Measurements from ENCODE around the gene RGS6.

The RGS6 gene

GRCh38 chr14:72499746-72500145 is 567.5 kb downstream of the RGS6 start:
- no peak for DNase-seq (ENCODE audit: low read depth)

- DNase-seq (ENCODE audit: low read depth), result no peak
Measured at GRCh38 chr14:72500234-72500838, 568.1 kb downstream of the RGS6 start.

- no peak for DNase-seq (ENCODE audit: low read depth)
Measured at GRCh38 chr14:72501439-72501838, 569.2 kb downstream of the RGS6 start.

GRCh38 chr14:72503271-72503670 is 571.0 kb downstream of the RGS6 start:
- no peak for DNase-seq (ENCODE audit: low read depth)

GRCh38 chr14:72503696-72504368 is 571.6 kb downstream of the RGS6 start:
- DNase-seq (ENCODE audit: low read depth), result no peak

GRCh38 chr14:72510566-72510965 is 578.3 kb downstream of the RGS6 start:
- no peak for DNase-seq (ENCODE audit: low read depth)

GRCh38 chr14:72512281-72512680 is 580.1 kb downstream of the RGS6 start:
- DNase-seq (ENCODE audit: low read depth), result no peak

GRCh38 chr14:72512925-72513324 is 580.7 kb downstream of the RGS6 start:
- no peak for DNase-seq (ENCODE audit: low read depth)

- no peak for DNase-seq (ENCODE audit: low read depth)
Measured at GRCh38 chr14:72513346-72513745, 581.1 kb downstream of the RGS6 start.

- no peak for DNase-seq (ENCODE audit: low read depth)
Measured at GRCh38 chr14:72513965-72514659, 581.9 kb downstream of the RGS6 start.

GRCh38 chr14:72514660-72515025 is 582.4 kb downstream of the RGS6 start:
- no peak for DNase-seq (ENCODE audit: low read depth)

- DNase-seq (ENCODE audit: low read depth), result no peak
Measured at GRCh38 chr14:72515779-72516770, 583.8 kb downstream of the RGS6 start.

- no peak for DNase-seq (ENCODE audit: low read depth)
Measured at GRCh38 chr14:72516936-72517700, 584.9 kb downstream of the RGS6 start.

- DNase-seq (ENCODE audit: low read depth), result no peak
Measured at GRCh38 chr14:72517736-72518135, 585.5 kb downstream of the RGS6 start.

GRCh38 chr14:72518809-72519377 is 586.7 kb downstream of the RGS6 start:
- no peak for DNase-seq (ENCODE audit: low read depth)

- DNase-seq (ENCODE audit: low read depth), result no peak
Measured at GRCh38 chr14:72519543-72519942, 587.3 kb downstream of the RGS6 start.

GRCh38 chr14:72521045-72521444 is 588.8 kb downstream of the RGS6 start:
- DNase-seq (ENCODE audit: low read depth), result no peak

GRCh38 chr14:72521968-72522741 is 589.9 kb downstream of the RGS6 start:
- DNase-seq (ENCODE audit: low read depth), result no peak

- no peak for DNase-seq (ENCODE audit: low read depth)
Measured at GRCh38 chr14:72522847-72523246, 590.6 kb downstream of the RGS6 start.

All from HS-27A (cell line).